ENCODE measurements around the gene PROCA1. TPM values are rescaled to one million over a fixed set of nuclear protein-coding genes. Genes with fewer than 3 reads are reported as not detected.

The PROCA1 gene
- total and polyA plus RNA-seq, 9 of the 15 experiments (the other 6 are each of a cell fraction or from before 2014, with no cell fraction given): 0.78 to 16.2 (median 5.6) TPM

- TF ChIP-seq XRCC4 (IDR thresholded peaks at IDR 0.05; ENCODE audit: extremely low read depth, insufficient read depth, insufficient read length): no peak
- no peak for TF ChIP-seq DPF2 (IDR thresholded peaks at IDR 0.05)
- TF ChIP-seq CTCF (IDR thresholded peaks at IDR 0.05 in 2 of 3, conservative IDR thresholded peaks at IDR 0.05 in 1 of 3; ENCODE audit: insufficient read depth in 2 of 3, low read depth in 1 of 3, low read length in 3 of 3): peak; percentile 45 to 53 (median 49)
- TF ChIP-seq NR0B1 (IDR thresholded peaks at IDR 0.05; ENCODE audit: partially characterized antibody): no peak
- TF ChIP-seq ZBTB26 (CRISPR knock-in tag; IDR thresholded peaks at IDR 0.05): no peak
- 0 out of 2 replicates have a peak, but pooled peaks have one; percentile 43 for TF ChIP-seq ZNF436 (CRISPR knock-in tag; IDR thresholded peaks at IDR 0.05)
- TF ChIP-seq KAT7 (CRISPR knock-in tag; IDR thresholded peaks at IDR 0.05; ENCODE audit: borderline replicate concordance): 0 out of 2 replicates have a peak, but pooled peaks have one; percentile 70
- no peak for TF ChIP-seq RFX5 (IDR thresholded peaks at IDR 0.05; ENCODE audit: low read depth, low read length)
- no peak for TF ChIP-seq ZNF274 (IDR thresholded peaks at IDR 0.05; ENCODE audit: borderline replicate concordance, low read depth, low read length)
- TF ChIP-seq HMG20A (CRISPR knock-in tag; conservative IDR thresholded peaks at IDR 0.05): no peak
- TF ChIP-seq DACH1 (IDR thresholded peaks at IDR 0.05; ENCODE audit: partially characterized antibody): no peak
- peak; percentile 42; the same call in 1 of the 2 replicates for TF ChIP-seq TRIM25 (IDR thresholded peaks at IDR 0.05; ENCODE audit: borderline replicate concordance)
- TF ChIP-seq COPS2 (conservative IDR thresholded peaks at IDR 0.05): no peak
- TF ChIP-seq HDGF (IDR thresholded peaks at IDR 0.05): 0 out of 2 replicates have a peak, but pooled peaks have one; percentile 35
- TF ChIP-seq SMARCE1 (IDR thresholded peaks at IDR 0.05): 0 out of 2 replicates have a peak, but pooled peaks have one; percentile 44
- no peak for TF ChIP-seq BACH1 (tag; IDR thresholded peaks at IDR 0.05)
- 0 out of 2 replicates have a peak, but pooled peaks have one; percentile 7 for TF ChIP-seq SREBF2 (CRISPR knock-in tag; IDR thresholded peaks at IDR 0.05)
- TF ChIP-seq SNIP1 (IDR thresholded peaks at IDR 0.05; ENCODE audit: low read depth): no peak; the same call in 1 of the 2 replicates
- TF ChIP-seq ZNF224 (CRISPR knock-in tag; IDR thresholded peaks at IDR 0.05): no peak
- TF ChIP-seq E2F1 (CRISPR knock-in tag; IDR thresholded peaks at IDR 0.05): no peak
These were observed 8.7 kb upstream of the PROCA1 start (continued) for GRCh38 chr17:28720247-28720996.
